Stimulated activated naive CD8-positive, alpha-beta T cell treated with anti-CD3 and anti-CD28 coated beads, Interleukin-15, Interleukin-2, amounts not matched to agents 100 ng/mL and 50 ng/mL, for 24 hours (primary cell): ENCODE data around the gene COL27A1.

Experiments
- H3K27ac Mint-ChIP-seq: one replicate; pipeline ENCODE4 v1.8.0; 2021; ENCODE audit warnings: mild to moderate bottlenecking, mixed read lengths
- H3K27me3 Mint-ChIP-seq: one replicate; pipeline ENCODE4 v1.8.0; 2021; ENCODE audit warnings: mixed read lengths
- H3K36me3 Mint-ChIP-seq: one replicate; pipeline ENCODE4 v1.8.0; 2021; ENCODE audit warnings: low read depth, mixed read lengths
- H3K4me1 Mint-ChIP-seq: one replicate; pipeline ENCODE4 v1.8.0; 2021; ENCODE audit warnings: low read depth, mixed read lengths
- H3K4me3 Mint-ChIP-seq: one replicate; pipeline ENCODE4 v1.8.0; 2021; ENCODE audit warnings: mild to moderate bottlenecking, mixed read lengths
- H3K9me3 Mint-ChIP-seq: one replicate; pipeline ENCODE4 v1.8.0; 2021; ENCODE audit warnings: mixed read lengths

The COL27A1 gene

DNA sequence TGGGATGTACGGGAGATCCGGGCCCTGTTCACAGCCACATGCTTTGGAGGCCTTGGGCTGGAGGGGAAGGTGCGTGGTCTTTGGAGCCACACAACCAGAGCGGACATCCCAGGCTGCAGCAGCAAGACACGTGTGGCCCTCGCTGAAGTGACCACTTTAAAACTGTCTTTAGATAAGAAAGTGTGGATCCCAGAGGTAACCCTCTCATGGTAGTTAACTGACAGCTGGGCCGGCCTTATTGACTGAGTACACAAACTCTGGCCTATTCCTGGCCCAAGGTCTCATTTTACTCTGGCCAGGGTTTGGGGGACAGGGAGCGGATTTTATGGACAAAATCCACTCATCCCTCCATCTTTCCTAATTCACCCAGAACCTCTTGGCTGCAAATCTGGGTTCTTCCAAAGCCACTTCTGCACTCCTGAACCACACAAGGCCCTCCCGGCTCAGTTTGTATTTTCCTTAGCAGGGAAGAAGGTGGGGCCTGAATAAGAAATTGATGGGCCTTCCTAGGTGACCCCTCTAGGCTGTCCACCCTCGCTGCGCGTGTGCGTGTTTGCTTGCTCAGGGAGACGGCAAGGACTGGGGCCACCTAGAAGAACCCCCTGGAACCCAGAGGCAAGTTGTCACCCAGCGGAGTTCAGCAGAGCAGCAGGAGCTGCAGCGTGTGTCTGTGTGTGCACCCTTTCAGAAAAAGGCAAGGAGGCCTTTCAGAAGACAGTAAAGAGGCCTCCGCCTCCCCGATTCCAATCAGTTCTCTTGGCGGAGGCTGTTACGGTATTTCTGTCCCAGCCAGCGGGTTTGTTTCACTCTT is 94.3 kb downstream of the COL27A1 start:
- no peaks in the 10 kb centered on the region for H3K9me3 Mint-ChIP-seq
- H3K4me3 Mint-ChIP-seq: no peak overlapping the region
- no peaks in the 10 kb centered on the region for H3K36me3 Mint-ChIP-seq
- no peaks in the 10 kb centered on the region for H3K27me3 Mint-ChIP-seq
- H3K27ac Mint-ChIP-seq: no peak overlapping the region
- H3K4me1 Mint-ChIP-seq: no peaks in the 10 kb centered on the region

- Mint-ChIP-seq H3K4me1 (no peaks in the 10 kb centered on the region), H3K9me3 (no peaks in the 10 kb centered on the region), H3K27me3 (no peaks in the 10 kb centered on the region), H3K27ac (no peak overlapping the region), H3K36me3 (no peaks in the 10 kb centered on the region), H3K4me3 (no peak overlapping the region)
Observed at GRCh38 chr9:114250235-114250568, 94.9 kb downstream of the COL27A1 start.

DNA sequence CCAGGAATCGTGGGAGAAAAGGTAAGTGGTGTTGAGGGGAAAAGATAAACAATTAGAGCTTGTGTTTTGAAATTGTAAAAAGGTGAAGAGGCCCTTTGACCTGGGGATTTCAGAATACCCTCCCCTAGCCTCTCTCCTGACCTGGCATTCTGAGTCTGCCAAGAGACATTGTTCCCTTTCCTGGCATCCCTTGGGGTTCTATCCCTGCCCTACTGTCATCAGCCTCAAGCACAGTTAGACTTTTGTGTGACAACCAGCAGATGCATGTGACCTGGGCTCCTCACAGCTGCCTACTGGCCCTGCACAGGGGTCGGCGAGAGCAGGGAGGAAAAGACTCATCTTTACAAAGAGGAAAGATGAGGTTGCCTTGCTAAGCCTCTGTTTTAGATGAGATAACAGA is 95.3 kb downstream of the COL27A1 start:
- H3K27ac Mint-ChIP-seq: no peak overlapping the region
- H3K4me3 Mint-ChIP-seq: no peak overlapping the region
- H3K9me3 Mint-ChIP-seq: no peaks in the 10 kb centered on the region
- H3K27me3 Mint-ChIP-seq: no peaks in the 10 kb centered on the region
- H3K4me1 Mint-ChIP-seq: no peaks in the 10 kb centered on the region
- no peaks in the 10 kb centered on the region for H3K36me3 Mint-ChIP-seq

DNA sequence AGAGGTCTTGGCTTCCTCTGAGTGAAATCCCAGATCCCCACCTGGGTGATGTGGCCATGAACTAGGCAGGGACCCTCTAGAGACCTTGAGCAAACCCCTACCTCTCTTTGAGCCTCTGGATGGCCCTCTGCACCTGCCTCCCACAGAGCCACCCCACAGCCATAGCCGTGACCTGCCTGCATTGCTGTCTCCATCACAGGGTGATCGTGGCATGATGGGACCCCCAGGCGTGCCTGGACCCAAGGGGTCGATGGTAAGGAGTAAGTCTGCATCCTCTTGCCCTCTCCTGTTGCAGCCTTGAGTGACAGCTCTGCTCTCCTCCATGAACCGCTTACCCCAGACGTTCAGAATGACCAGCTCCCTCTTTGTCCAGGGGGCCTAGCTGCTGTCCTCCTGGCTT is 97.1 kb downstream of the COL27A1 start:
- no peaks in the 10 kb centered on the region for H3K4me1 Mint-ChIP-seq
- H3K9me3 Mint-ChIP-seq: no peaks in the 10 kb centered on the region
- no peaks in the 10 kb centered on the region for H3K36me3 Mint-ChIP-seq

DNA sequence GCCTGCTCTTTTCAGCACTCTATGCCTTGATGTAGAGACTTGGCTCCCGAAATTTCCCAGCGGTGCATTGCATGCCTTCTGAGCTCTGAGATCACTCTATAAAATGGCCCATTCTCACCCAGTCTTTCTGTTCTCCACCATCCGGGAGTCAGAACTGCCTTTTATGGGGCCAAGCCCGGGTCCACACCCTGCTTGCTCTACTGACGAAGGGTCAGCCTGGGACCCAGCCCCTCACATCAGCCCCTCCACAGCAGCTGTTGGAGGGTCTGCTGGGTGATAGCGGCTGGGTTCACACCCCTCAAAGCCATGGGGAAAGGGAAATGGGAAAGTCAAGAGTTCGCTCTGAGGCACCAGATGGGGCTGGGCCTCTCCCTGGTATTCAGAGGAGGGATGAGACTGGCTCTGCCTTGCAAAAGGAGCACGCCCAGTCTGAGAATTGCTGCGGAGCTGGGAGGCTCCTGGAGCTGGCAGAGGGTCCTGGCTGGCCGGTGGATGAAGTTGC is 101.5 kb downstream of the COL27A1 start:
- Mint-ChIP-seq H3K9me3 (no peaks in the 10 kb centered on the region), H3K4me1 (no peaks in the 10 kb centered on the region), H3K27ac (no peak overlapping the region), H3K36me3 (no peaks in the 10 kb centered on the region), H3K4me3 (no peak overlapping the region), H3K27me3 (no peaks in the 10 kb centered on the region)

More for the DNA sequence above, 97.1 kb downstream of the COL27A1 start:
- Mint-ChIP-seq H3K4me3 (no peak overlapping the region), H3K27ac (no peak overlapping the region), H3K27me3 (no peaks in the 10 kb centered on the region)

DNA sequence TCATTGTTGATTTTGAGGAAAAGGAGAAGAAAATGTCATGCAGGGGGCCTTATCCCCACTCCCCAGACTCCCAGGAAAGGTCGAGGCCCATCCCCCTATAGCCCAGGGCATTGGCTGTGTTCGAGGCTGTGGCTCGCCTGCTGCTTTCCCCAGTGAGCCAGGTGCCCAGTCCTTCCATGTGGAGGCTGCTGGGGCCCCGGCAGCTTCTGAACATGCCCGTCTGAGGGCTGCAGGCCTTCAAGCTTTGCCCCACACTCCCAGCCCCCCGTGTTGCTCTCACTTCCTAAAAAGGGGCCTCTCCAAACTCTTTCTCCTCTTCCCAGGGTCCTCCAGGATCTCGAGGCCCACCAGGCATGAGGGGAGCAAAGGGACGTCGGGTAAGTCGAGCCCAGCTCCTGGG is 102.9 kb downstream of the COL27A1 start:
- H3K4me3 Mint-ChIP-seq: no peak overlapping the region

GRCh38 chr9:114258866-114259797 is 103.8 kb downstream of the COL27A1 start:
- H3K4me3 Mint-ChIP-seq: no peak overlapping the region
- no peaks in the 10 kb centered on the region for H3K36me3 Mint-ChIP-seq
- H3K27me3 Mint-ChIP-seq: no peaks in the 10 kb centered on the region
- no peak overlapping the region for H3K27ac Mint-ChIP-seq
- no peaks in the 10 kb centered on the region for H3K4me1 Mint-ChIP-seq
- H3K9me3 Mint-ChIP-seq: no peaks in the 10 kb centered on the region

More for the DNA sequence above, 102.9 kb downstream of the COL27A1 start:
- H3K36me3 Mint-ChIP-seq: no peaks in the 10 kb centered on the region
- no peaks in the 10 kb centered on the region for H3K4me1 Mint-ChIP-seq
- H3K27me3 Mint-ChIP-seq: no peaks in the 10 kb centered on the region
- no peaks in the 10 kb centered on the region for H3K9me3 Mint-ChIP-seq
- H3K27ac Mint-ChIP-seq: no peak overlapping the region

GRCh38 chr9:114259798-114260523 is 104.6 kb downstream of the COL27A1 start:
- Mint-ChIP-seq H3K4me3 (no peak overlapping the region), H3K27me3 (no peaks in the 10 kb centered on the region), H3K4me1 (no peaks in the 10 kb centered on the region), H3K36me3 (no peaks in the 10 kb centered on the region), H3K27ac (no peak overlapping the region), H3K9me3 (no peaks in the 10 kb centered on the region)

- Mint-ChIP-seq H3K9me3 (no peaks in the 10 kb centered on the region), H3K27ac (no peak overlapping the region), H3K36me3 (no peaks in the 10 kb centered on the region), H3K4me1 (no peaks in the 10 kb centered on the region), H3K27me3 (no peaks in the 10 kb centered on the region), H3K4me3 (no peak overlapping the region)
Observed at GRCh38 chr9:114261026-114261425, 105.7 kb downstream of the COL27A1 start.

DNA sequence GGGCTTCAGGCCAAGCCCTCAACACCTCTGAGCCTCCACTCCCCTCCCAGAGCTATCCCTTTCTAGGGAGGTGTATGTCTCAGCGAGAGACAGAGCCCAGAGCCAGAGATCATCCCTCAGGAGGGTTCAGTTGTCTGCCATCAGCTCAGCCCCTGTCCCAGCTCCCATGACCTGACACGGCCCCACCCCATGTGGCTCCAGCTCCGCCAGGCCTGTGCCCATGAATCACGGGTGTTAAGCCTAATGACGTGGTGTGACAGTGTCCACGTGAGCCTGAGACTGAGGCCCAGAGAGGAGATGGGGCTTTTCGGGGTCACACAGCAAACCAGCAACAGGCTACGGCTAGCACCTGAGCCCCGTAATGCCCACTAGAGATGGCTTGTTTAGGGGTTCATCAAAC is 106.7 kb downstream of the COL27A1 start:
- no peaks in the 10 kb centered on the region for H3K4me1 Mint-ChIP-seq
- H3K4me3 Mint-ChIP-seq: no peak overlapping the region
- no peak overlapping the region for H3K27ac Mint-ChIP-seq
- H3K36me3 Mint-ChIP-seq: no peaks in the 10 kb centered on the region
- H3K9me3 Mint-ChIP-seq: no peaks in the 10 kb centered on the region
- H3K27me3 Mint-ChIP-seq: no peaks in the 10 kb centered on the region

- H3K9me3 Mint-ChIP-seq: no peaks in the 10 kb centered on the region
- no peak overlapping the region for H3K4me3 Mint-ChIP-seq
- H3K4me1 Mint-ChIP-seq: no peaks in the 10 kb centered on the region
- no peaks in the 10 kb centered on the region for H3K27me3 Mint-ChIP-seq
- H3K36me3 Mint-ChIP-seq: no peaks in the 10 kb centered on the region
- no peak overlapping the region for H3K27ac Mint-ChIP-seq
Observed at GRCh38 chr9:114263853-114264510, 108.6 kb downstream of the COL27A1 start.

DNA sequence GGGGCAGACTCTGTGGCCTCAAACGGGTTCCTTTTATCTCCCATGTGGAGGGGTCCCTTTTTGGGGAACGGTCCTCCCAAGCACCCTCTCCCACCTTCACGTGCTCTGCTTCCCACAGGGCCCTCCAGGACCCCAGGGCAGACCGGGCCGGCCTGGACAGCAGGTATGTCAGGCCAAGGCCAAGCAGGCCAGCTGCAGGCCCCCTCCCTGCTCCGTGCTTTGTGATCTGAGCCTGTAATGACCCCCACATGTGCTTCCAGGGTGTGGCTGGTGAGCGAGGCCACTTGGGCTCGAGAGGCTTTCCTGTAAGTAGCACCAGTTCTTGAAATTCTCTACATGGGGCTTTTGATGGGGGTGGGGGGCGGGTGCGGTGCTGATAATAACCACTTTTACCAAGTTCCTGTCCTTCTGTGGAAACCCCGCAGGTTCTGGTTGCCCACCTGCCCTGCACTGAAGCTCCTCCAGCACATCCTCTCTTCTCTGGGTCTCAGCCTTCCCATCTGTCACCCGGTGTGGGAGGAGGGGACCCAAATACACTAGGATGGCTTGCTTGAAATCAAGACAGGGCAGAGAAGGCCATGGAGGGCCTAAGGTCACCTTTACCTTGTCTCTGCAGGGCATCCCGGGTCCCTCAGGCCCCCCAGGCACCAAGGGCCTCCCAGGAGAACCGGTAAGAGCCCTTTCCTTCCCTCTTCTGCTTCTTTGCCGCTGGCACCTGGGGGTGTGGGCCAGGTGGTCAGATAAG is 109.6 kb downstream of the COL27A1 start:
- no peaks in the 10 kb centered on the region for H3K27me3 Mint-ChIP-seq
- H3K4me1 Mint-ChIP-seq: no peaks in the 10 kb centered on the region
- no peak overlapping the region for H3K27ac Mint-ChIP-seq
- H3K9me3 Mint-ChIP-seq: no peaks in the 10 kb centered on the region
- H3K4me3 Mint-ChIP-seq: no peak overlapping the region
- no peaks in the 10 kb centered on the region for H3K36me3 Mint-ChIP-seq

DNA sequence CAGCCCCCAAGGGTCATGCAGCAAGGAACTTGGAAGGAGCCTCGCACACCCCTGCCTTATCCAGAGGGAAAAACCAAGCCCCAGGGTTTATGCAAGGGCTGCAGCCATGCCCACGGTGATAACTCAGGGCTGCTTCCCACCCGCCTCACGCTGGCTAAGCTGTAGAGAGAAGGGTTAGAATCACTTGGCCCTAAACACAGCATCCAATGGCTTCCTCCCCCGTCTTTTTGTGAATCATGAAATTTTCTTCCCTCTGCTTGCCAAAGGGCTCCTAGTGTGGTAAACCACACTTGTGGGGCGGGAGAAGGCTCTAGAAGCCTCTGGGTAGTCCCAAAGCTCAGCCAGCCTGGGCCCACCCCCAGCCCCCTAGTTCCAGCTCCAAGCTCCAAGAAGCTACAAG is 111.6 kb downstream of the COL27A1 start:
- no peak overlapping the region for H3K27ac Mint-ChIP-seq
- no peaks in the 10 kb centered on the region for H3K4me1 Mint-ChIP-seq
- no peaks in the 10 kb centered on the region for H3K27me3 Mint-ChIP-seq
- H3K9me3 Mint-ChIP-seq: no peaks in the 10 kb centered on the region
- H3K4me3 Mint-ChIP-seq: no peak overlapping the region
- no peaks in the 10 kb centered on the region for H3K36me3 Mint-ChIP-seq

DNA sequence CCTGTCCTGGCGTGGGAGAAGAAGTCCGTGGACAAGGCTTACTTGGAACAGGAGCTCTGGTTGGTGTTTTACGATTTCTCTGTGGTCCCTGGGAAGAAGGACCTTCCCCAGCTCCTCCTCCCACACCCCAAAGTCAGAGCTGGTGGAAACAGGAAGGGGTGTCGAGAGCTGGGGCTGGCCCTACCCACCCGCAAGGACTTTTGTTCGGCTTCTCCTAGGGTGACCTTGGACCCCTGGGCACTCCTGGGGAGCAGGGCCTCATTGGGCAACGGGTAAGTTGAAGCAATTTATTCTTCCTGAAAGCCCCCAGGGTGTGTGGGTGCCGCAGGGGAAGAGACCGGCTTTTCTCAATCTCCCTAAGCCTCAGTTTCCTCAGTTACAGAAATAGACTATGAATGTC is 113.7 kb downstream of the COL27A1 start:
- Mint-ChIP-seq H3K4me1 (no peaks in the 10 kb centered on the region), H3K36me3 (no peaks in the 10 kb centered on the region), H3K27ac (no peak overlapping the region), H3K27me3 (no peaks in the 10 kb centered on the region), H3K4me3 (no peak overlapping the region), H3K9me3 (no peaks in the 10 kb centered on the region)
